Activated CD8-positive, alpha-beta memory T cell treated with anti-CD3 and anti-CD28 coated beads, Interleukin-2, amount 50 U/mL, for 1 hour (primary cell): ENCODE data around the gene HYCC2.
A peak's percentile ranks its signal among the peaks of the same experiment; 100 is the strongest.
"Not testable (repeated sequence)": the region's sequence is repeated elsewhere in the genome, so short reads cannot be mapped to it uniquely, and the experiment has no call there.

ENCODE experiments used
- DNase-seq: peaks from one replicate; pipeline ENCODE4 v3.0.0-alpha.2; 2020; ENCODE audit errors: extremely low read depth

Gene HYCC2

DNA sequence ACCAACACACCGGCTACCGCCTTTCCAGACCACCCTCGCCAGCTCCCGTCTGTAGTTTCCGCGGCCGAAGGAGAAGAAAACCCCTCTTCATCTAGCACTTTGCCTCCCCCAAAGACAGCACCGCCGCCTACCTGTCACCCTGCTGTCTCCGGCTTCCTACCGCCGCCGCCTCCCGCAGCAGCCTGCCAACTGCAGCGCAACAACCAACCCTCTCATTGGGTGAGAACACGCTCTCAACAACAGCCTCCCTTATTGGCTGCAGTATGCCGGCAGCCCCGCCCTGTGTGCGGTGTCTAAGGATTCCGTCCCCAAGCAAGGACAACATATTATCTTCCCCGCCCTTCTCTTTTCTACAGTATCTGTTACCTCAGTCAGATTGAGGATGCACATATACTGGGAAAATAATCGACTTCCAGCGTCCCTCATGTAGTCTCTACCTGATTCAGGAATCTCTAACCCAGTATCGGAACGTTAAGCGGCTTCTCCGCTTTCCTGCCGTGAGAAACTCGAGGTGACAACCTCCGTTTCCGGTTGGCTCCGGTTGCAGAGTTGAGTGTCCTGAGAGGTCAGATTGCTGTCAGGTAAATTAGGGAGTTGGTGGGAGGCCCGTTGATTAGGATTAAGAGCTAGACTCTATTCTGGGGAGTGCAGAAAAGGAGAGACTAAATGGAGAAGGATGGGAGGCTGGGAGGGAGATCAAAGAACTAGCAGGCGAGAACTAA, at the start of gene HYCC2, which contains the start of gene NDUFB3:
TSS of gene HYCC2 (minus strand) at position 193 of the 722 bp plus-strand sequence. CDS start 47,662 bp downstream, outside the sequence.
TSS of gene NDUFB3 (plus strand) at position 523 of the 722 bp plus-strand sequence. CDS start 6,882 bp downstream, outside the sequence.
- peak; percentile 88 for DNase-seq

DNA sequence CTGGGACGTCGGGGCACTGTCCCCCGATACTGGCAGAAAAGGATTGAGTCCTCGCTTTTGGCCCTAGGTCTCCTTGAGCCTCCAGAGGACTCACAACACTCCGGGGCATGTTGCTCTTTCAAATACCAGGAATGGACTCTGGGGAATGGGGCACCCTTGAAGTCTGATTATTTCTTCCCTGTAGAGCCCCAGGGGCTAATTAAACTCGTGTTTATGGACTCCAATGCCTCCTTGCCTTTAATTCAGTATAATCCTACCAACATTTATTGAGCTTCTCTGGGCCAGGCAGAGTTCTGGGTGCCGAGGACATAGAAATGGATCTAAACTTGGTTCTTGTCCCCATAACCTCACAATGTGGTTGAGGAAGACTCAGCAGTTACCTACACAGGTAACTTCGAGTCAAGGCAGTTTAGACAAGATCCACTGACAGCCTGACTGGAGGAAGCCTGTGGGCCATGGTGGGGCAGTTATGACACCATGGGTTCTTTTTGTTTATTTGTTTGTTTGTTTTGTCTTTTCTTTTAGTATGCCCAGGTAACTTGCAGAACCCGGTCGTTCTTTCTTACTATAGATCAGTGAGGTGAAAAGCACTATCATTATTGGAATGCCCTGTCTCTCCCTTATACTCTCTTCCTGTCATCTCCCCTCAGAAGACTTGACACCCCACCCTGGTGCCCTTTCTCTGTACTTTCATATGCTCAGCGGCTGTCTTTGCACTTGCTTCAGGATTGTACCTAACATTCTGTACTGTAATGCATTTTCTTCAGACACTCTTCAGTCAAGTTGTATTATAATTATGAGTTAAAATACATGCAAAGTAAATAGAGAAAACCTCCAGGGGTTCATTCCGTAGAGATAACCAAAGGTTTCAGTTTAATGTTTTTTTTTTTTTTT, 47.7 kb upstream of the HYCC2 start:
- no peak for DNase-seq

DNA sequence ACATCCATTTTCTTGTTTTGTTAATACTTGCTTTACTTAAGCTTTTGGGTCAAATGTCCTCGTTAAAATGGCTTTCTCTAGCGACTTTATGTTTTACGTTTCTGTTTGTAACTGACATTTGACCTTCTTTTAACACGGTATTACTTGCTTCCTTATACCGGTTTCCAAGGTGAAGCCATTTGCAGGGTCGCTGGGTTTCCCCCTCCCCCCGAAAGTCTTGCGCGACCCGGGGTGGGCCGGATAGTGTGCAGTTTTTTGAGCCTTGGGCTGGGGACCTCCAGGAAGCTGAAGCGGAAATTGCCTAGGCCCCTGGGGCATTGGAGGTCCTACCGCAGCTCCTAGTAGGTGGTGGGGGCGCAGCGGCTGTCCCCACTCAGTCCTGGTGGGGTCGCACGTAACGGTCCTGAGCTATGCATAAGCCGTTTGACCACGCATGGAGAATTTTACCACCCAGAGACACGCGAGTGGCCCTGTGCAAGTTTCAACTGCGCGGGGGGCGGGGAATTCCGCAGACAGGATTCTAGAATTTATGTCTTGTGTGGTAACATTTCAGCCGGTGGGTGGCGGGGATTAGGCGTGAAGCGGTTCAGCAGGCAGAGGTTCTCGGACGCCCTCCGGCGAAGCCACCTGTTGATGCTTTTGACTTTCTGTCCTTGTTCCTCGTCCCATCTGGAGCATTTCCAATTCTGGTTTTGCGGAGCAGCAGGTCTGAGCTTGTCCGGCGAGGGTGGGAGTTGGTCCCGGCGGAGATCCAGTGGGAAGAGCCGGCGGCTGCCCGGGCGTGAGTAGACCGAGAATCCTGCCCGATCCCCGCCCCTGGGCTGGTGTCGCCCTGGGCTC, 46.9 kb upstream of the HYCC2 start:
- DNase-seq: peak; percentile 75

DNA sequence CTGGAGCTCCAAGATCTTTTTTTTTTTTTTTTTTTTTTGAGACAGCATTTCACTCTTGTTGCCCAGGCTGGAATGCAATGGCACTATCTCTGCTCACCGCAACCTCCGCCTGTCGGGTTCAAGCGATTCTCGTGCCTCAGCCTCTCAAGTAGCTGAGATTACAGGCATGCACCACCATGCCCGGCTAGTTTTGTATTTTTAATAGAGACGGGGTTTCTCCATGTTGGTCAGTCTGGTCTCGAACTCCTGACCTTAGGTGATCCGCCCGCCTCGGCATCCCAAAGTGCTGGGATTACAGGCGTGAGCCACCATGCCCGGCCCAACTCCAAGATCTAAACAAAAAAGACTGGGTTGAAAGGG, 46.2 kb upstream of the HYCC2 start:
- DNase-seq: not testable (repeated sequence)

DNA sequence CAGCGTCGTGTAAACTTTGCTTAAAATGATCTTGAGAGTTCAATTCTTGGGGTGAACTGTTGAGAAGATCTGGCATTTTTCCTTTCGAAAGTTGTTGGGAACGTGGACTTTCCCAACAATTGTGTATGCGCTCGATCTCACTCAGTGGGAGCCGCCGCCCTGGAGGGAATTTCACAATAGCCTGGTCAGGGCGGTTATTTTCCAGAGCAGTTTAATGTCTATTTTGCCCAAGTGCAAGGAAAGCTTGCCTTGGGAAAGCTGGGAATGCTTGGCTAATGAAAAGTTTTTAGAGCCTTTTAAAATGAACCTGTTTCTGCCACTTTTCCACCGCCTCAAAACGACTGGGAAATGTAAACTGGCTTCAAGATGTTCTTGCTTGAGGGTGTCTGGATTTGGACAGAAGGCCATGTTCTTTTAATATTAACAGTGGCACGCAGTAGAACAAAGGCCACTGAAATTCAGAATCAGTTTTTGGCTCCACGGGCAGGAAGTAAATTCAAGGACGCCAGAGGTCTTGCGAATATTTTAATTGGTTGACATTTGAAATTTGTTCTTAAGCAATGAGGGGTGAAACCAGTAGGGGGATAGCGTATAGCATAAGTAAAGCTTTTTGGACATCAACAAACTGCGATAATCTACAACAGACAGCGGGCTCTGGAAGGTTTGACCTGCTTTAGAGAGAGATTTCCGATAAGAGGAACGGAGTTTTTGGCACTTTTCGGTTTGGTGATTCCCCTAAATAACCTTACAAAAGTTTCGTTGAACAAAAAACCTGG, 45.7 kb upstream of the HYCC2 start:
- DNase-seq: no peak

DNA sequence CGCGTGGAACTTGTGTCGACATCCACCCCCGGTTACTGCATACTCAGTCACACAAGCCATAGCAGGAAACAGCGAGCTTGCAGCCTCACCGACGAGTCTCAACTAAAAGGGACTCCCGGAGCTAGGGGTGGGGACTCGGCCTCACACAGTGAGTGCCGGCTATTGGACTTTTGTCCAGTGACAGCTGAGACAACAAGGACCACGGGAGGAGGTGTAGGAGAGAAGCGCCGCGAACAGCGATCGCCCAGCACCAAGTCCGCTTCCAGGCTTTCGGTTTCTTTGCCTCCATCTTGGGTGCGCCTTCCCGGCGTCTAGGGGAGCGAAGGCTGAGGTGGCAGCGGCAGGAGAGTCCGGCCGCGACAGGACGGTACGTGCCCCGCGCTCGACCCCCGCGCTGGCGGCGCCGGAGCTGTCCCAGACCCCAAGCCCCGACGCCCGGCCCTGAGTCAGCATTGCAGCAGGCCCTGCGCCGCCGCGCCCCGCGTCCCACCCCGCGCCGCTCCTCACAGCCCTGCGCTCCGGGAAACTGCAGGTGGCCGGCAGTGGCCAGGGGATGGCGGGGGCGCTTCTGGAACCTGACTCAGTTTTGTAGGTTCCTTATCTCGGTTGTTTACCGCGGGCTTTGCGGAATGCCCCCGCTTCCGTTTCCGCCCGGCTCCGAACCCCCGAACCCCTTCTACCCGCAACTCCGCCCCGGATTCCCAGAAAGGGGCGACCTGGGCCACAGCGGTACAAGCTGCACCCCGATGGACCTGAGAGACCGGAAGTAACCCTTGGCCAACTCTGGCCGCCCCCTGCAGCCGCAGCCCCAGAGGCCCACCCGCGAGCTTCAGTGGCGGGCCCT, 44.9 kb upstream of the HYCC2 start, which contains the start of gene CFLAR:
TSS of gene CFLAR (plus strand) at position 50 of the 844 bp plus-strand sequence. CDS start 13,702 bp downstream, outside the sequence.
- DNase-seq: no peak

DNA sequence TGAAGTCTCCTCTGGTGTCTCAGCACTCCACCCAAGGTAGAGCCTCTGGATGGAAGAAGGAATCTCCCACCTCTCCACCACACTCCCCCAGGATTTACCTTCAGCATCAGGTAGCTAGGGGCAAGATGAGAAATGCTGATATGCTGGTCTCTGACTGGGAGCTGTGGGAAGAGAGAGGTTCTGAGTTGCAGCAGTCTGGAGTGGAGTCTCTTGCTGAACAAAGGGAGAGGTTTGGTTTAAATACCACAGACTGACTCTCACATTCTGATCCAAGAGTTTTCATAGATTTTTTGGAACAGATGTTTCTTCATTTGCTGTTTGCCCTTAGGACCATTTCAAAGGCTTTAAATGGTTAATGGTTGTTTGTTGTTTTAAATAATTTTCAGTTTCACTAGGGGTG, 43.4 kb upstream of the HYCC2 start:
- no peak for DNase-seq

DNA sequence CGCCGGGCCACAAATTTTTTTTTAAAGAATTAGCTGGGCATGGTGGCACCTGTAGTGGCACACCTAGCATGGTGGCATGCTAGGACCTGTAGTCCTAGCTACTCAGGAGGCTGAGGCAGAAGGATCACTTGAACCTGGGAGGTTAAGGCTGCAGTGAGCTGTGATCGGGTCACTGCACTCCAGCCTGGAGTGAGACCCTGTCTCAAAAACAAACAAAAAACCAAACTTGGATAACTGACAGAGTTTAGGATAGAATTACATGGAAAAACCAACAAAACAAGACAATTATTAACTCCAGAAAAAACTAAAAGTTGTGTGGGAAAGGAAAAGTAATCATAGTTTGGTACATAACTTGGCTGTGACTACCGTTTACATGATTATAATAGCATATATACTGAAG, 42.9 kb upstream of the HYCC2 start:
- DNase-seq: no peak

DNA sequence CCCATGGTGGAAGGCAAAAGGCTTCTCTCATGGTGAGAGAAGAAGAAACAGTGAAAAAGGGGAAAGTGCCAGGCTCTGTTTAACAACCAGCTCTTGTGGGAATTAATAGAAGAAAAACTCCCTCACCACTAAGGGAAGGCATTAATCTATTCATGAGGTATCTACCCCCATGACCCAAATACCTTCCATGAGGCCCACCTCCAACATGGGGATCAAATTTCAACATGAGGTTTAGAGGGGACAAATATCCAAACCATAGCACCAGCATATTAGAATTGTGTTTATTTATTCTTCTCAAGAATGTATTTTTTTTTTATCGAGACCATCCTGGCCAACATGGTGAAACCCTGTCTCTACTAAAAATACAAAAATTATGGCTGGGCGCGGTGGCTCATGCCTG, 39.6 kb upstream of the HYCC2 start:
- no peak for DNase-seq

DNA sequence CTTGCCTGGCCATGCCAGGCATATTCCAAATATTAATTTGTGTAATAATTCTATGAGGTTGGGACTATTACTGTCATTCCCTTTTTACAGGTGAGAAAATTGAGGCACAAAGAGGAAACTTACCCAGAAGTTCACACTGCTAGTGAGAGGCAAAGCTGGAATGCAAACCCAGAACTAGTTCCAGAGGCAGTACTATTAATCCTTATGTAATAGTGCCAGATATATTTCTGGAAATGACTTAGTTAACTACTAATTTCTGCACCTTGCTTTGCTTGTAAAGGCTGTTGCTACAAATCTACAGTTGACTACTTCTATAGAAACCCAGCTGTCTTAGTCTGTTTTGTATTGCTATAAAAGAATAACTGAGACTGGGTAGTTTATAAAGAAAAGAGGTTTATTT, 39.1 kb upstream of the HYCC2 start:
- no peak for DNase-seq

DNA sequence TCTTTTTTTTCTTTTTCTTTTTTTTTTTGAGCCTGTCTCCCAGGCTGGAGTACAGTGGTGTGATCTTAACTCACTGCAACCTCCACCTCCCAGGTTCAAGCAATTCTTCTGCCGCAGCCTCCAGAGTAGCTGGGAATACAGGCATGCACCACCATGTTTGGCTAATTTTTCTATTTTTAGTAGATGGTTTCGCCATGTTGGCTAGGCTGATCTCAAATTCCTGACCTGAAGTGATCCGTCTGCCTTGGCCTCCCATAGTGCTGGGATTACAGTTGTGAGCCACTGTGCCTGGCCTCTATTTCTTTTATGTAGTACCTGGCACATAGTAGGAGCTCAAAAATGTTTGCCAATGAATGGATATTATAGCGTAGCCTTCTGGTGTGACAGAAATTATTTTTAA, 37.7 kb upstream of the HYCC2 start:
- DNase-seq: no peak

DNA sequence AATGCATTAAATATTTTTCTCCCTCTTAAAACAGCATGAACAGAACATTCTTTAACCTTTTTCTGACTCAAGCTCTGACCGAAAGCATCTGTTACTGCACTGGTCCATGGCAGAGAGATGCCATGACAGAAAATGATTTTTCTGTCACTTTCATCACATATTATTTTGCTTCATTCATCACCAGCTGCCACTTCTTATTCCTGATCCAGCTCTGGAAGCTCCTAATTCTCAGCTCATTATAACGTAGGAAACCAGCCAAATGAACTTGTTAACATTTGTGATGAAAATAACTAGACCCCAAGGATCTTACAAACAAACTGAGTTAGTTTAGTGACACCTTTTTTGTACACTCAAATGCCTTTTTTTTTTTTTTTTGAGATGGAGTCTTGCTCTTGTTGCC, 36.9 kb upstream of the HYCC2 start:
- no peak for DNase-seq

DNA sequence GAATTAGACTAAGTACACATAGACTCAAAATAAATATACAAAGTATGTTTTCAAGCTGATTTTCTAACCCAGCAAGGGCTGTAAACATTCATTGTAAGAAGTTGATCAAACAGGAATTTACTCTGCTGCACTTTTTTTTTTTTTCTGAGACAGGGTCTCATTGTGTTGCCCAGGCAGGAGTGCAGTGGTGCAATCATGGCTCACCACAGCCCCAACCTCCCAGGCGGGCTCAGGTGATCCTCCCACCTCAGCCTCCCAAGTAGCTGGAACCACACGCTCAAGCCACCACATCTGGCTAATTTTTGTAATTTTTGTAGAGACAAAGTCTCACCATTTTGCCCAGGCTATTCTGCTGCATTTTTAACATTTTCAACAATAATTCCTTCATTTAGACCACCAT, 36.2 kb upstream of the HYCC2 start:
- DNase-seq: no peak

DNA sequence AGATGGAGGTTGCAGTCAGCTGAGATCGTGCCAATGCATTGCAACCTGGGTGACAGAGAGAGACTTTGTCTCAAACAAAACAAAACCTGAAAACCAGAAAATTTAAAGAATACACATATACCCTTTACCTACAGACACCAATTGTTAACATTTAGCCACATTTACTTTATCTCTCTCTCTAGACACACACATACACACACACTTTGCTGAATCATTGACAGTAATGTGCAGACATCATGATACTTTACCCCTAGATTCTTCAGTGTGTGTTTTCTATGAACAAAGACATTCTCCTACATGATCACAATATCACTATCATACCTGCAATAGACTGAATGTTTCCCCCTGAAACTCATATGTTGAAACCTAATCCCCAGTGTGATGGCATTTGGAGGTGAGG, 34.3 kb upstream of the HYCC2 start:
- DNase-seq: no peak

DNA sequence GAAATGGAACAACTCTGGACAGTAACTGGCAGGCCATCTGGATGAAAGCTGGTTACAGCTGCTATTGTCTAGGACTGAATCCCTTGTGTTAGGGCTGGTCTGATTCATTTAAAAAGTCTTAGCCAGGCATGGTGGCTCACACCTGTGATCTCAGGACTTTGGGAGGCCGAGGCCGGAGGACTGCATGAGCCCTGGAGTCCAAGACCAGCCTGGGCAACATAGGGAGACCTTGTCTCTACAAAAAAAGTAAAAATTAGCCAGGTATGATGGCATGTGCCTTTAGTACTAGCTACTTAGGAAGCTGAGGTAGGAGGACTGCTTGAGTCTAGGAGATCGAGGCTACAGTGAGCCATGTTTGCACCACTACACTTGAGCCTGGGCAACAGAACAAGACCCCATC, 29.0 kb upstream of the HYCC2 start:
- DNase-seq: no peak

DNA sequence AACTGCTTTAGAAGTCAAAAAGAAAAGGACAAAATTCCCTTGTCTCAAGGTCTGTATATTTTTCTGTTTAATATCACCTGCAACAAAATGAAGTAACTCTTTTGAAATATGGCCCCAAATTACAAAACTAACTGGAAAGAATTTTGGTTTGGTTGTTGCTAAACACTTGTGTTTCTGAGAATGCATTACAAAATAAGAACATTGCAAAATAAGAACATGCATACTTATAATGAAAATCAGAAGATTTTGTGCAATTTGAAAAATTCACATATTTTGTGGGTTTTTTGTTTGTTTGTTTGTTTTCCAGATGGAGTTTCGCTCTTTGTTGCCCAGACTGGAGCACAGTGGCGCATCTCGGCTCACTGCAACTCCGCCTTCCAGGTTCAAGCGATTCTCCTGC, 22.1 kb upstream of the HYCC2 start:
- DNase-seq: no peak

DNA sequence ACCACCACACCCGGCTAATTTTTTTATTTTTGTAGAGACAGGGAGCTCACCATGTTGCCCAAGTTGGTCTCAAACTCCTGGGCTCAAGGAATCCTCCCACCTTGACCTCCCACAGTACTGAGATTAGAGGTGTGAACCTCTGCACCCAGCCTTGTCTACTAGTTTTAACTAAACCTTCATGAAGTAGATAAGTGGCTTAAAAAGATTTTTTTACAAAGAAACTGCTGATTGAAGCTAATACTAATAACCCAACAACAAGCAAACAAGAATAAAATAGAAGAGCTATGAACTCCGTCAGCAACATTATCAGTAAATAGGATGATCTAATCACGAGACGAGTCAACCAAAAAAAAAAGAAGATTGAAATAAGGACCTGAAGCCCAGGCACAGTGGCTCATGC, 19.1 kb upstream of the HYCC2 start:
- no peak for DNase-seq

DNA sequence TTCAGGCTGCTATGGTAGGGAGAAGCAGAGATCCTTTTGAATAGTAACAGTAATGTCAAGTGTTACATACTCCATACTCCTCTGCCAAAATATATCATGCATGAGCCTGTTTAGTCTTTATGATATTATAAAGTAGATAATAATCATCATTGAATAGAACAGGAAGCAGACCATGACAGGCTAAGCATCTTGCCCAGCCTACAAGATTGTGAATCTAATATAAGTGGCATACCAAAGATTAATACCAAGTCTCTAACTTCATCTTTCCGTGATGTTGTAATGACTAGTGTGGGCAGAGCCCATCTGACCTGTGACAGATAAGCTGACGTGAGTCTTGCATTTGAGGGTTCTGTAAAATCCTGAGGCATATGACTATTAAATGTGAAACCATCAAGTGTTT, 13.4 kb upstream of the HYCC2 start:
- DNase-seq: no peak

DNA sequence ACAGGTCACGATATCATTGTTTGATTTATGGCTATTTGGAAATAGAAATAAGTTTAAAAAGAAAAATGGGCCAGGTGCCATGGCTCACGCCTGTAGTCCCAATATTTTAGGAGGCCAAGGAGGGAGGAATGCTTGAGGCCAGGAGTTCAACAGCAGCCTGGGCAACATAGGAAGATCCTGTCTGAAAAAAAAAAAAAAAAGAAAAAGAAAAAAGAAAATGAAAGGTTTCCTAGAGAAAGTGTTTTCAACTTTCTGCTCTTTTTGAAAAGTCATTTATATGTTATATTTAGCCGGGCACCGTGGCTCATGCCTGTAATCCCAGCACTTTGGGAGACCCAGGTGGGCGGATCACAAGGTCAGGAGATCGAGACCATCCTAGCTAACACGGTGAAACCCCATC, 3.5 kb upstream of the HYCC2 start:
- DNase-seq: no peak

DNA sequence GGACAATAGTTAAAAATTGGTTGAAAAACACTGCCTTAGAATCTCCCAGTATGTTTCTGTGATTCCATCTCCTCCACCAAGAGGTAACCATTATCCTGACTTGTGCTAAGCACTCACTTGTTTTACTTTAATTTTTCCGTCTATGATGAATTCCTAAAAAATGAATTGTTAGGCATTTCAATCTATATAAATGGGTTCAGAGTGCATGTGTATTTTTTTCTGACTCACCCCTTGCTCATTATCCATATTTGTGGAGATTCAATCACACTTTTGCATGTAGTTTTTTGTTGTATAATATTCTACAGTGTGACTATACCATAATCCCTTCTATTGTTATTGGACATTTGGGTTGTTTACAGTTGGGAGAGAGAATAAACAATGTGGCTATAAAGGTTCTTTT, 1.6 kb upstream of the HYCC2 start:
- no peak for DNase-seq

DNA sequence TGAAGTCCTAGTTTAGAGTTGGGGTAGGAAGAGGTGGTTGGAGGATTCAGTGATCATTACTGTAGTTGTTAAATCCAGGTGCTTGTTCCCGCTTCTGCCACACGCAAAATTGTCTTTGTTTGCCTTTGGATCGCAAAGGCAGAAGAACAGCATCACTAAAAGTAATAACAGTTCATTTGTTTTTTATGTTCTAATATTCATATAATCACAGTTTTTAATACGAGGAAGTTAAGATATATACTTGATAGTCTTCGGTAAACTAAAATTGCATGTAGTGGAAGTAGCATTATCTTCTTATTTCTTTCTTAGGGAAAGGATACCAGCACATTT, 695 bp upstream of the HYCC2 start:
- no peak for DNase-seq
